Neural progenitor cell (in vitro differentiated cells): ENCODE results near the gene EDIL3. TPM values are rescaled to one million over a fixed set of nuclear protein-coding genes. Genes with fewer than 3 reads are reported as not detected.

Experiments used
- DNase-seq: peaks from one replicate; pipeline ENCODE4 v3.0.0-alpha.2; 2016; ENCODE audit warnings: low spot score
- H2AFZ ChIP-seq: fragments of 200-600 bp; sonication (generic); replicated peaks from 2 replicates; pipeline ENCODE4 v1.6.1; 2016; ENCODE audit warnings: antibody characterized with exemption
- H3F3A ChIP-seq: fragments of 200-600 bp; sonication (generic); 2 replicates; pipeline ENCODE4 v1.6.1; 2016; ENCODE audit warnings: antibody characterized with exemption, low read depth
- H3K27ac ChIP-seq: fragments of 200-600 bp; sonication (generic); 2 replicates; pipeline ENCODE4 v1.5.1; 2016; ENCODE audit warnings: mild to moderate bottlenecking
- H3K27me3 ChIP-seq: fragments of 200-600 bp; sonication (generic); 2 replicates; pipeline ENCODE4 v1.6.1; 2016; ENCODE audit warnings: mild to moderate bottlenecking, moderate library complexity
- H3K36me3 ChIP-seq: fragments of 200-600 bp; sonication (generic); 2 replicates; pipeline ENCODE4 v1.5.1; 2016
- H3K4me1 ChIP-seq: fragments of 200-600 bp; sonication (generic); 2 replicates; pipeline ENCODE4 v1.6.1; 2016; ENCODE audit warnings: mixed run types
- H3K4me2 ChIP-seq: fragments of 200-600 bp; sonication (generic); 2 replicates; pipeline ENCODE4 v1.6.1; 2016
- H3K4me3 ChIP-seq: fragments of 200-600 bp; sonication (generic); 2 replicates; pipeline ENCODE4 v1.5.1; 2016
- H3K79me2 ChIP-seq: fragments of 200-600 bp; sonication (generic); 2 replicates; pipeline ENCODE4 v1.6.1; 2016; ENCODE audit warnings: low read depth
- H3K9ac ChIP-seq: fragments of 200-600 bp; sonication (generic); 2 replicates; pipeline ENCODE4 v1.6.1; 2016
- H3K9me3 ChIP-seq: fragments of 200-600 bp; sonication (generic); 2 replicates; pipeline ENCODE4 v1.5.1; 2016; ENCODE audit warnings: low read depth
- H4K20me1 ChIP-seq: fragments of 200-600 bp; sonication (generic); 2 replicates; pipeline ENCODE4 v1.6.1; 2016; ENCODE audit warnings: low read depth
- H3K27ac Mint-ChIP-seq: 3 replicates; pipeline ENCODE4 v1.8.0; 2021; ENCODE audit warnings: mixed read lengths
- H3K27me3 Mint-ChIP-seq: 2 replicates; pipeline ENCODE4 v1.8.0; 2022; ENCODE audit warnings: low read depth, mild to moderate bottlenecking, inconsistent platforms, moderate library complexity, mixed read lengths; ENCODE audit not compliant: insufficient read depth
- H3K36me3 Mint-ChIP-seq: 3 replicates; pipeline ENCODE4 v1.8.0; 2021; ENCODE audit warnings: mixed read lengths
- H3K4me1 Mint-ChIP-seq: 3 replicates; pipeline ENCODE4 v1.8.0; 2021; ENCODE audit warnings: mixed read lengths
- H3K4me3 Mint-ChIP-seq: 3 replicates; pipeline ENCODE4 v1.8.0; 2021; ENCODE audit warnings: mild to moderate bottlenecking, moderate library complexity, mixed read lengths
- H3K9me3 Mint-ChIP-seq: 3 replicates; pipeline ENCODE4 v1.8.0; 2020; ENCODE audit warnings: mixed read lengths
- EZH2 ChIP-seq: fragments of 200-600 bp; sonication (generic); IDR thresholded peaks from 2 replicates; pipeline ENCODE4 v1.6.1; 2017; ENCODE audit warnings: antibody characterized with exemption, mild to moderate bottlenecking, moderate library complexity
- EZH2phosphoT487 ChIP-seq: fragments of 200-600 bp; sonication (generic); IDR thresholded peaks from 2 replicates; pipeline ENCODE4 v1.6.1; 2017; ENCODE audit warnings: antibody characterized with exemption
- total RNA-seq: library from RNA; depleted of rRNA; stranded (reverse); fragments of >200 nt; gene quantifications from 2 replicates; pipeline ENCODE4 v1.2.3, GENCODE V29; 2015; ENCODE audit warnings: low replicate concordance
- TF ChIP-seq, protein P1 (sequence below): fragments of 200-600 bp; sonication (generic); IDR thresholded peaks from 2 replicates; pipeline ENCODE4 v1.5.1; 2017; ENCODE audit warnings: antibody characterized with exemption, mild to moderate bottlenecking

The EDIL3 gene
- total RNA-seq, 1 donor from 2014 or later = 13.8 TPM

DNA sequence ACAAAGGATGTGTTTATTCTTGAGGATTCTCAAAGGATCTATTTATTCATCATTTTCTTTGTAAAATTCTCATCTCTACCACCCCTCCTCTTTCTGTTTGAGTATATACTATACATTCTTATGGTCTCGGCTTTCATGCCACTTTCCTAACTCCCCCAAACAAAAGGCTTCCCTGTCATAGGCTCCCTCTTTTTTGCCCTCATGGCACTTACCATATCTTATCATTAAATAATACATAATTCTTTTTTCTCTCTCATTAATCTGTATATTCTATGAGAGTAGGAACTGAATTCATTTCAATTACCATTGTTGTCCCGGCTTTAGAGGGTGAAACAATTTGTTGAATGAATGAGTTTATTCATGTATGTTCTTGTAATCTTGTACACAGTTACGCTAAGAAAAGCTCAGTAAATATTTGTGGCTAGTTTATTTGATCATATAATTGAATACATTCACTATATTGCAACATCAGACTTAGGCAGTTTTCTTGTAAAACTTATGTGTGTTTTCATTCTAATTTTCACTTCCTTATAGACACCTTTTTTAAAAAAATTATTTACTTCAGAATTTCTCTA is 254.6 kb downstream of the EDIL3 start:
- TF ChIP-seq EZH2phosphoT487 (no peak), EZH2 (no peak)
- TF ChIP-seq, protein P1, sequence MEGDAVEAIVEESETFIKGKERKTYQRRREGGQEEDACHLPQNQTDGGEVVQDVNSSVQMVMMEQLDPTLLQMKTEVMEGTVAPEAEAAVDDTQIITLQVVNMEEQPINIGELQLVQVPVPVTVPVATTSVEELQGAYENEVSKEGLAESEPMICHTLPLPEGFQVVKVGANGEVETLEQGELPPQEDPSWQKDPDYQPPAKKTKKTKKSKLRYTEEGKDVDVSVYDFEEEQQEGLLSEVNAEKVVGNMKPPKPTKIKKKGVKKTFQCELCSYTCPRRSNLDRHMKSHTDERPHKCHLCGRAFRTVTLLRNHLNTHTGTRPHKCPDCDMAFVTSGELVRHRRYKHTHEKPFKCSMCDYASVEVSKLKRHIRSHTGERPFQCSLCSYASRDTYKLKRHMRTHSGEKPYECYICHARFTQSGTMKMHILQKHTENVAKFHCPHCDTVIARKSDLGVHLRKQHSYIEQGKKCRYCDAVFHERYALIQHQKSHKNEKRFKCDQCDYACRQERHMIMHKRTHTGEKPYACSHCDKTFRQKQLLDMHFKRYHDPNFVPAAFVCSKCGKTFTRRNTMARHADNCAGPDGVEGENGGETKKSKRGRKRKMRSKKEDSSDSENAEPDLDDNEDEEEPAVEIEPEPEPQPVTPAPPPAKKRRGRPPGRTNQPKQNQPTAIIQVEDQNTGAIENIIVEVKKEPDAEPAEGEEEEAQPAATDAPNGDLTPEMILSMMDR = no peak
- Mint-ChIP-seq H3K4me3 (no peak overlapping the region), H3K36me3 (no peaks in the 10 kb centered on the region), H3K27me3 (no peaks in the 10 kb centered on the region), H3K9me3 (no peaks in the 10 kb centered on the region), H3K27ac (no peak overlapping the region), H3K4me1 (peaks cover 5% of the 10 kb centered on the region)
- Histone ChIP-seq H2AFZ (no peak overlapping the region), H4K20me1 (no peaks in the 10 kb centered on the region), H3K79me2 (no peaks in the 10 kb centered on the region), H3K9ac (no peak overlapping the region), H3K9me3 (no peaks in the 10 kb centered on the region), H3K4me1 (no peaks in the 10 kb centered on the region), H3K27me3 (no peaks in the 10 kb centered on the region), H3F3A (no peaks in the 10 kb centered on the region), H3K27ac (no peak overlapping the region), H3K4me3 (no peak overlapping the region), H3K36me3 (no peaks in the 10 kb centered on the region), H3K4me2 (no peak overlapping the region)
- DNase-seq = no peak

- Mint-ChIP-seq H3K4me1 (no peaks in the 10 kb centered on the region), H3K27me3 (no peaks in the 10 kb centered on the region), H3K27ac (no peak overlapping the region), H3K4me3 (no peak overlapping the region), H3K9me3 (no peaks in the 10 kb centered on the region), H3K36me3 (no peaks in the 10 kb centered on the region)
- Histone ChIP-seq H3K36me3 (no peaks in the 10 kb centered on the region), H3K9me3 (no peaks in the 10 kb centered on the region), H3K4me1 (no peaks in the 10 kb centered on the region), H3K27me3 (no peaks in the 10 kb centered on the region), H3F3A (no peaks in the 10 kb centered on the region), H4K20me1 (no peaks in the 10 kb centered on the region), H3K9ac (no peak overlapping the region), H3K4me3 (no peak overlapping the region), H2AFZ (no peak overlapping the region), H3K79me2 (no peaks in the 10 kb centered on the region), H3K27ac (no peak overlapping the region), H3K4me2 (no peak overlapping the region)
- TF ChIP-seq EZH2phosphoT487 (no peak), EZH2 (no peak)
- TF ChIP-seq, protein P1 = no peak
- no peak for DNase-seq
Observed at GRCh38 chr5:84125216-84125615, 259.5 kb downstream of the EDIL3 start.

GRCh38 chr5:84119252-84119651 is 265.4 kb downstream of the EDIL3 start:
- DNase-seq = no peak
- Mint-ChIP-seq H3K27ac (no peak overlapping the region), H3K4me3 (no peak overlapping the region), H3K4me1 (peaks cover 15% of the 10 kb centered on the region), H3K9me3 (no peaks in the 10 kb centered on the region), H3K36me3 (no peaks in the 10 kb centered on the region), H3K27me3 (no peaks in the 10 kb centered on the region)
- Histone ChIP-seq H3F3A (peaks cover 2% of the 10 kb centered on the region), H3K4me2 (no peak overlapping the region), H2AFZ (no peak overlapping the region), H3K36me3 (no peaks in the 10 kb centered on the region), H4K20me1 (no peaks in the 10 kb centered on the region), H3K4me3 (no peak overlapping the region), H3K9me3 (no peaks in the 10 kb centered on the region), H3K79me2 (no peaks in the 10 kb centered on the region), H3K9ac (no peak overlapping the region), H3K4me1 (peaks cover 9% of the 10 kb centered on the region), H3K27ac (no peak overlapping the region), H3K27me3 (no peaks in the 10 kb centered on the region)
- TF ChIP-seq, protein P1 = no peak
- no peak for TF ChIP-seq EZH2phosphoT487
- TF ChIP-seq EZH2 = no peak
